Lung (tissue), 12 donors: Measurements from ENCODE around the gene IL13. TPM values are rescaled to one million over a fixed set of nuclear protein-coding genes. Genes with fewer than 3 reads are reported as not detected.

Experiments used
- ATAC-seq: fragments of 200-7000 bp; cut with Tn5 transposase; one replicate; pipeline ENCODE4 v1.9.1; 2020; ENCODE audit warnings: moderate number of reproducible peaks; ENCODE audit not compliant: insufficient read depth, low FRiP score
- DNase-seq, 3 donors: peaks; one replicate each; pipeline ENCODE4 v3.0.0-alpha.2; 2013 to 2017
- H3K27ac ChIP-seq, 2 donors: one replicate each; pipeline ENCODE4 v1.5.1; 2013; ENCODE audit warnings: mild to moderate bottlenecking in 2 of 2, moderate library complexity in 2 of 2, control low read depth in 1 of 2, inconsistent platforms in 1 of 2, low read depth in 1 of 2, low read length in 1 of 2
- H3K27me3 ChIP-seq, 3 donors: one replicate each; pipeline ENCODE4 v1.5.1; 2013; ENCODE audit warnings: low read length in 2 of 3; ENCODE audit not compliant: control insufficient read depth in 3 of 3, insufficient read depth in 3 of 3
- H3K36me3 ChIP-seq, 4 donors: one replicate each; pipeline ENCODE4 v1.5.1; 2013; ENCODE audit warnings: low read length in 4 of 4, mild to moderate bottlenecking in 1 of 4, moderate library complexity in 1 of 4; ENCODE audit not compliant: control insufficient read depth in 4 of 4, insufficient read depth in 4 of 4
- H3K4me1 ChIP-seq, 5 donors: one replicate each; pipeline ENCODE4 v1.5.1; 2013; ENCODE audit warnings: low read length in 5 of 5, mild to moderate bottlenecking in 2 of 5, moderate library complexity in 1 of 5; ENCODE audit not compliant: control insufficient read depth in 5 of 5, insufficient read depth in 5 of 5
- H3K4me3 ChIP-seq: one replicate; pipeline ENCODE4 v1.5.1; 2013; ENCODE audit warnings: mild to moderate bottlenecking, control low read depth, moderate library complexity
- H3K9ac ChIP-seq, 2 donors: one replicate each; pipeline ENCODE4 v1.5.1; 2013; ENCODE audit warnings: low read length in 2 of 2, control low read depth in 1 of 2; ENCODE audit not compliant: insufficient read depth in 1 of 2
- H3K9me3 ChIP-seq, 4 donors: one replicate each; pipeline ENCODE4 v1.5.1; 2013; ENCODE audit warnings: low read length in 3 of 4, mild to moderate bottlenecking in 1 of 4, moderate library complexity in 1 of 4; ENCODE audit not compliant: control insufficient read depth in 4 of 4, insufficient read depth in 3 of 4
- WGBS, 2 donors: extraction: QIAGEN DNeasy Blood & Tissue Kit; methylation state at CpG; one replicate each; pipeline ENCODE4 v1.1.7; 2013; 5-methylcytosine and 5-hydroxymethylcytosine counted together
- polyA plus RNA-seq, 2 donors: library from polyadenylated mRNA; stranded (reverse); fragments of 200-250 nt; gene quantifications; one replicate each; pipeline ENCODE4 v1.2.1, GENCODE V29; 2013
- total RNA-seq, 2 donors: library from RNA; depleted of rRNA in 1 of 2; stranded (reverse); fragments of >200 nt in 1 of 2; gene quantifications; one replicate each; pipeline ENCODE4 v1.2.1, GENCODE V29; 2014 to 2021
- TF ChIP-seq, protein P1 (sequence below): IDR thresholded peaks from 2 replicates; pipeline ENCODE4 v1.5.1; 2012; ENCODE audit warnings: mild to moderate bottlenecking; ENCODE audit errors: control extremely low read depth, extremely low read depth
- donor health status: control.
- donor health status: control.
- donor health status: Bipolar disorder and iron deficiency.
- donor health status: healthy.
- donor health status: DM: yes; HTN: yes; CAD: no.

The IL13 gene
- total and polyA plus RNA-seq, 4 donors: 0.14 TPM; not detected in 3

DNA sequence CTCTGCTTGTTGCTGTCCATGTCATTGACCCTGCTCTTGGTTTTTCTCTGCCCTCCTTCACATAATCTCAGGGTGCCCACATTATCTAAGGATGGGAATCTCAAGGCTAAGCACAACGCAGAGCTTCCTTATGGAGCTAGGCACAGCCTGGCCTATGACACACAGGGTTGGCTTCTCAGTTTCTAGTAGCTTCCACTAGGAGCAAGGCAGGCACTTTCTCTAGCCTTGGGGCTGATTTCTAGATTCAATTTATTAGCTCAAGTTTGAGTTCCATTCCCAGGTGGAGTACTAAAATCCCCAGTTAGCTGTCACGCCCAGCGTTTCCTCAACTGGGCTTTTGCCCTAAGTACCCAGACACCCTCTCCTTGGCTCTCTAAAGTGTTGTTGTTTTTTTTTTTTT is 28.2 kb downstream of the IL13 start:
- TF ChIP-seq, protein P1, sequence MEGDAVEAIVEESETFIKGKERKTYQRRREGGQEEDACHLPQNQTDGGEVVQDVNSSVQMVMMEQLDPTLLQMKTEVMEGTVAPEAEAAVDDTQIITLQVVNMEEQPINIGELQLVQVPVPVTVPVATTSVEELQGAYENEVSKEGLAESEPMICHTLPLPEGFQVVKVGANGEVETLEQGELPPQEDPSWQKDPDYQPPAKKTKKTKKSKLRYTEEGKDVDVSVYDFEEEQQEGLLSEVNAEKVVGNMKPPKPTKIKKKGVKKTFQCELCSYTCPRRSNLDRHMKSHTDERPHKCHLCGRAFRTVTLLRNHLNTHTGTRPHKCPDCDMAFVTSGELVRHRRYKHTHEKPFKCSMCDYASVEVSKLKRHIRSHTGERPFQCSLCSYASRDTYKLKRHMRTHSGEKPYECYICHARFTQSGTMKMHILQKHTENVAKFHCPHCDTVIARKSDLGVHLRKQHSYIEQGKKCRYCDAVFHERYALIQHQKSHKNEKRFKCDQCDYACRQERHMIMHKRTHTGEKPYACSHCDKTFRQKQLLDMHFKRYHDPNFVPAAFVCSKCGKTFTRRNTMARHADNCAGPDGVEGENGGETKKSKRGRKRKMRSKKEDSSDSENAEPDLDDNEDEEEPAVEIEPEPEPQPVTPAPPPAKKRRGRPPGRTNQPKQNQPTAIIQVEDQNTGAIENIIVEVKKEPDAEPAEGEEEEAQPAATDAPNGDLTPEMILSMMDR: no peak
- no peak for ATAC-seq
- WGBS, 2 donors: 94 to 97% methylated on average over 3 of the region's 3 CpGs

DNA sequence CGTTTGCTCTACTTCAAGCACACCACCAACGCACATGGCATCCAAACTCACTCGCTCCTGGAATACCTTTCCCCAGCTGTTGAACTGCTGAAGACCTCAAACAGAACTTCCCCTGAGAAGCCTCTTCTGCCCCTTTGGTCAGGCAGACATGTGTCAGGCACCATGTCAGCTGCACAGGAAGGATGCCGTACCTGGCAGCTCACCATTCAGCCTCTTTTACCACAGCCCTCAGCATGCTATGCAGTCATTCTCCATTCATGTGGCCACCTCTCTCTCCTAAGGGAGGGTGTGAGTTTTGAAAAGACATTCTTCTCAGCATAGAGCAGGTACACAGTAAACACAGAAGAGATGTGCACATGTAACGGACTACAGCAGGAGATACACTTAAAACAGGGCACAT is 30.0 kb downstream of the IL13 start:
- TF ChIP-seq, protein P1: no peak

More for the DNA sequence above, 28.2 kb downstream of the IL13 start:
- no peak overlapping the region for H3K27ac ChIP-seq
- no peak overlapping the region for H3K4me3 ChIP-seq
- no peak overlapping the region for H3K9ac ChIP-seq
- no peak for DNase-seq
- no peaks in the 10 kb centered on the region for H3K9me3 ChIP-seq
- H3K4me1 ChIP-seq: no peaks in the 10 kb centered on the region
- no peaks in the 10 kb centered on the region for H3K27me3 ChIP-seq
- H3K36me3 ChIP-seq: no peaks in the 10 kb centered on the region

DNA sequence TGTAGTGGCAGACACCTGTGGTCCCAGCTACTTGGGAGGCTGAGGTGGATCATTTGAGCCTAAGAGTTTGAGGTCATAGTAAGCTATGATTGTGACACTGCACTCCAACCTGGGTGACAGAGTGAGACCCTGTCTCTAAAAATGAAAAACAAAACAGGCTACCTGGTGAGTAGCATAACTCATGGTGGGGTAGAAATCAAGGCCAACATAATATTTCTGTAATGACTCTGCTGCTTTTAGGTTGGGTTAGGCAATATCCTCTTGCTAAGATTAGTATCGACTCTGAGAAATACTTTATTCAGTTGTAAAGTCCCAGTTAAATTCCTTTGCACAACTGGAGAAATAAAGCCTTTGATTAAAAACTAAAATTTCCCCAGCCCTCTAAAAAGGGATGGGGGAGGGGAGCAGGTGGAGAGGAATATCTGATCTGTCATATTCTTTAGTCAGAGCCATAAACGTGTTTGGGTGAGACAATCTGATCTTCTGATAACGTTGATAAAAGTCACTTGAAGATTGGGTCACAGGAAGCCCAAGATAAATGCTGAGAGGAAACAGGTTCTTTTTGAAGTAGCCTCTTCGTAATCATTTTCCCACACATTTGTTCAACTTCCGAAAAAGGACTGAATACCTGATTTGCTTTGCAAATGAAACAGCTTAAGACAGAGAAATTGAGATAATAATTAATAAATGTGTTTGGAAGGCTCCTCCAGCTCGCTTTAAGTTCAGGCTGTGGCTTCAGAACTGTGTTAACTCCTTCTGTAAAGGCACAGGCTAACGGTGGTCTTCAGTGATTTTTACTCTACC is 30.8 kb downstream of the IL13 start:
- H3K27me3 ChIP-seq: no peaks in the 10 kb centered on the region
- H3K36me3 ChIP-seq: peaks cover 0 to 3% (median 0%) of the 10 kb centered on the region in 4 donors
- ATAC-seq (no peak), DNase-seq (peak in 1 of 3 donors; percentile 20)
- no peak overlapping the region for H3K4me3 ChIP-seq
- TF ChIP-seq, protein P1: no peak
- no peaks in the 10 kb centered on the region for H3K9me3 ChIP-seq
- H3K27ac ChIP-seq: no peak overlapping the region
- H3K9ac ChIP-seq: no peak overlapping the region
- WGBS, 2 donors: 14 to 35% methylated on average over 7 of the region's 7 CpGs
- H3K4me1 ChIP-seq: no peaks in the 10 kb centered on the region

More for the DNA sequence above, 30.0 kb downstream of the IL13 start:
- no peak for ATAC-seq
- no peaks in the 10 kb centered on the region for H3K27me3 ChIP-seq
- 77 to 84% methylated on average over 5 of the region's 5 CpGs for WGBS, 2 donors
- no peak overlapping the region for H3K9ac ChIP-seq
- H3K9me3 ChIP-seq: no peaks in the 10 kb centered on the region
- H3K4me1 ChIP-seq: no peaks in the 10 kb centered on the region
- no peak overlapping the region for H3K4me3 ChIP-seq
- H3K36me3 ChIP-seq: peaks cover 0 to 3% (median 0%) of the 10 kb centered on the region in 4 donors
- no peak overlapping the region for H3K27ac ChIP-seq
- no peak for DNase-seq
